ENCODE data around the gene SRP14.
"Not testable (repeated sequence)": the region's sequence is repeated elsewhere in the genome, so short reads cannot be mapped to it uniquely, and the experiment has no call there.

SRP14 gene

GRCh38 chr15:39998511-39999077 lies 40.4 kb downstream of the SRP14 start:
- H3K4me3 ChIP-seq (replicated peaks; ENCODE audit: insufficient read depth, low read length), result no peak overlapping the region
- TF ChIP-seq GABPA (IDR thresholded peaks at IDR 0.05; ENCODE audit: low read depth), result no peak
- no peak for TF ChIP-seq POLR2AphosphoS5 (IDR thresholded peaks at IDR 0.05; ENCODE audit: low read depth)
- TF ChIP-seq, protein P1, sequence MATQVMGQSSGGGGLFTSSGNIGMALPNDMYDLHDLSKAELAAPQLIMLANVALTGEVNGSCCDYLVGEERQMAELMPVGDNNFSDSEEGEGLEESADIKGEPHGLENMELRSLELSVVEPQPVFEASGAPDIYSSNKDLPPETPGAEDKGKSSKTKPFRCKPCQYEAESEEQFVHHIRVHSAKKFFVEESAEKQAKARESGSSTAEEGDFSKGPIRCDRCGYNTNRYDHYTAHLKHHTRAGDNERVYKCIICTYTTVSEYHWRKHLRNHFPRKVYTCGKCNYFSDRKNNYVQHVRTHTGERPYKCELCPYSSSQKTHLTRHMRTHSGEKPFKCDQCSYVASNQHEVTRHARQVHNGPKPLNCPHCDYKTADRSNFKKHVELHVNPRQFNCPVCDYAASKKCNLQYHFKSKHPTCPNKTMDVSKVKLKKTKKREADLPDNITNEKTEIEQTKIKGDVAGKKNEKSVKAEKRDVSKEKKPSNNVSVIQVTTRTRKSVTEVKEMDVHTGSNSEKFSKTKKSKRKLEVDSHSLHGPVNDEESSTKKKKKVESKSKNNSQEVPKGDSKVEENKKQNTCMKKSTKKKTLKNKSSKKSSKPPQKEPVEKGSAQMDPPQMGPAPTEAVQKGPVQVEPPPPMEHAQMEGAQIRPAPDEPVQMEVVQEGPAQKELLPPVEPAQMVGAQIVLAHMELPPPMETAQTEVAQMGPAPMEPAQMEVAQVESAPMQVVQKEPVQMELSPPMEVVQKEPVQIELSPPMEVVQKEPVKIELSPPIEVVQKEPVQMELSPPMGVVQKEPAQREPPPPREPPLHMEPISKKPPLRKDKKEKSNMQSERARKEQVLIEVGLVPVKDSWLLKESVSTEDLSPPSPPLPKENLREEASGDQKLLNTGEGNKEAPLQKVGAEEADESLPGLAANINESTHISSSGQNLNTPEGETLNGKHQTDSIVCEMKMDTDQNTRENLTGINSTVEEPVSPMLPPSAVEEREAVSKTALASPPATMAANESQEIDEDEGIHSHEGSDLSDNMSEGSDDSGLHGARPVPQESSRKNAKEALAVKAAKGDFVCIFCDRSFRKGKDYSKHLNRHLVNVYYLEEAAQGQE (IDR thresholded peaks at IDR 0.05; ENCODE audit: insufficient replicate concordance, low read depth), result no peak
- TF ChIP-seq SPI1 (IDR thresholded peaks at IDR 0.05; ENCODE audit: borderline replicate concordance, low read depth), result no peak
- TF ChIP-seq, protein P2, sequence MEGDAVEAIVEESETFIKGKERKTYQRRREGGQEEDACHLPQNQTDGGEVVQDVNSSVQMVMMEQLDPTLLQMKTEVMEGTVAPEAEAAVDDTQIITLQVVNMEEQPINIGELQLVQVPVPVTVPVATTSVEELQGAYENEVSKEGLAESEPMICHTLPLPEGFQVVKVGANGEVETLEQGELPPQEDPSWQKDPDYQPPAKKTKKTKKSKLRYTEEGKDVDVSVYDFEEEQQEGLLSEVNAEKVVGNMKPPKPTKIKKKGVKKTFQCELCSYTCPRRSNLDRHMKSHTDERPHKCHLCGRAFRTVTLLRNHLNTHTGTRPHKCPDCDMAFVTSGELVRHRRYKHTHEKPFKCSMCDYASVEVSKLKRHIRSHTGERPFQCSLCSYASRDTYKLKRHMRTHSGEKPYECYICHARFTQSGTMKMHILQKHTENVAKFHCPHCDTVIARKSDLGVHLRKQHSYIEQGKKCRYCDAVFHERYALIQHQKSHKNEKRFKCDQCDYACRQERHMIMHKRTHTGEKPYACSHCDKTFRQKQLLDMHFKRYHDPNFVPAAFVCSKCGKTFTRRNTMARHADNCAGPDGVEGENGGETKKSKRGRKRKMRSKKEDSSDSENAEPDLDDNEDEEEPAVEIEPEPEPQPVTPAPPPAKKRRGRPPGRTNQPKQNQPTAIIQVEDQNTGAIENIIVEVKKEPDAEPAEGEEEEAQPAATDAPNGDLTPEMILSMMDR (IDR thresholded peaks at IDR 0.05; ENCODE audit: insufficient read depth, low read length), result no peak
- no peaks in the 10 kb centered on the region for H3K27me3 ChIP-seq (ENCODE audit: insufficient read depth, poor library complexity, severe bottlenecking)
- DNase-seq (ENCODE audit: low read depth in 1 of 2, low spot score in 1 of 2), result no peak
- no peak overlapping the region for H3K27ac ChIP-seq (replicated peaks)

GRCh38 chr15:39997639-39998038 lies 41.3 kb downstream of the SRP14 start:
- TF ChIP-seq, protein P2 (IDR thresholded peaks at IDR 0.05; ENCODE audit: insufficient read depth, low read length), result no peak
- TF ChIP-seq POLR2AphosphoS5 (IDR thresholded peaks at IDR 0.05; ENCODE audit: low read depth) (no peak), SPI1 (IDR thresholded peaks at IDR 0.05; ENCODE audit: borderline replicate concordance, low read depth) (no peak), GABPA (IDR thresholded peaks at IDR 0.05; ENCODE audit: low read depth) (no peak)
- TF ChIP-seq, protein P1 (IDR thresholded peaks at IDR 0.05; ENCODE audit: insufficient replicate concordance, low read depth), result no peak
- no peak overlapping the region for H3K27ac ChIP-seq (replicated peaks)
- no peak overlapping the region for H3K4me3 ChIP-seq (replicated peaks; ENCODE audit: insufficient read depth, low read length)
- DNase-seq (ENCODE audit: low read depth in 1 of 2, low spot score in 1 of 2), result no peak
- H3K27me3 ChIP-seq (ENCODE audit: insufficient read depth, poor library complexity, severe bottlenecking), result no peaks in the 10 kb centered on the region

GRCh38 chr15:39997031-39997430 lies 42.0 kb downstream of the SRP14 start:
- no peak for TF ChIP-seq POLR2AphosphoS5 (IDR thresholded peaks at IDR 0.05; ENCODE audit: low read depth)
- TF ChIP-seq, protein P2 (IDR thresholded peaks at IDR 0.05; ENCODE audit: insufficient read depth, low read length), result no peak
- TF ChIP-seq GABPA (IDR thresholded peaks at IDR 0.05; ENCODE audit: low read depth), result no peak
- no peak for TF ChIP-seq SPI1 (IDR thresholded peaks at IDR 0.05; ENCODE audit: borderline replicate concordance, low read depth)
- TF ChIP-seq, protein P1 (IDR thresholded peaks at IDR 0.05; ENCODE audit: insufficient replicate concordance, low read depth), result no peak
- Histone ChIP-seq H3K27me3 (ENCODE audit: insufficient read depth, poor library complexity, severe bottlenecking) (no peaks in the 10 kb centered on the region), H3K4me3 (replicated peaks; ENCODE audit: insufficient read depth, low read length) (no peak overlapping the region), H3K27ac (replicated peaks) (no peak overlapping the region)
- no peak for DNase-seq (ENCODE audit: low read depth in 1 of 2, low spot score in 1 of 2)

GRCh38 chr15:39996228-39996627 lies 42.8 kb downstream of the SRP14 start:
- not testable (repeated sequence) for DNase-seq (ENCODE audit: low read depth in 1 of 2, low spot score in 1 of 2); H3K4me3 ChIP-seq (replicated peaks; ENCODE audit: insufficient read depth, low read length); H3K27ac ChIP-seq (replicated peaks); H3K27me3 ChIP-seq (ENCODE audit: insufficient read depth, poor library complexity, severe bottlenecking)

DNA sequence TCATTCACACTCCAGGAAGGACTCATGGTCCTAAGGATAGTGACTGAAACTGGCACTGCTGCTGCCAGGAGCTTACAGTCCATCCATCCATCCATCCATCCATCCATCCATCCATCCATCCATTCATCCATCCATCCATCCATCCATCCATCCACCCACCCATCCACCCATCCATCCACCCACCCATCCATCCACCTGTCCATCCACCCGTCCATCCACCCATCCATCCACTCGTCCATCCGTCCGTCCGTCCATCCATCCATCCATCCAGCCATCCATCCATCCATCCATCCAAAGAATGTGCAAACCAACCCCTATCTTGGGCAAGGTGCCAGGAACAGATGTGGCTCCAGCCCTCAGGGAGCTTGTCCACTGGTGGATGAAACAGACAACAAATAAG lies 46.0 kb downstream of the SRP14 start:
- not testable (repeated sequence) for H3K27me3 ChIP-seq (ENCODE audit: insufficient read depth, poor library complexity, severe bottlenecking); H3K27ac ChIP-seq (replicated peaks); H3K4me3 ChIP-seq (replicated peaks; ENCODE audit: insufficient read depth, low read length); DNase-seq (ENCODE audit: low read depth in 1 of 2, low spot score in 1 of 2)
